Activated CD4-positive, alpha-beta T cell treated with anti-CD3 and anti-CD28 coated beads, Interleukin-2, amount 50 U/mL, for 1 hour (primary cell): ENCODE results near the gene VWA1.
"Not testable (repeated sequence)": the region's sequence is repeated elsewhere in the genome, so short reads cannot be mapped to it uniquely, and the experiment has no call there.

Experiments
- DNase-seq: peaks from one replicate; pipeline ENCODE4 v3.0.0-alpha.2; 2020

Gene VWA1, protein sequence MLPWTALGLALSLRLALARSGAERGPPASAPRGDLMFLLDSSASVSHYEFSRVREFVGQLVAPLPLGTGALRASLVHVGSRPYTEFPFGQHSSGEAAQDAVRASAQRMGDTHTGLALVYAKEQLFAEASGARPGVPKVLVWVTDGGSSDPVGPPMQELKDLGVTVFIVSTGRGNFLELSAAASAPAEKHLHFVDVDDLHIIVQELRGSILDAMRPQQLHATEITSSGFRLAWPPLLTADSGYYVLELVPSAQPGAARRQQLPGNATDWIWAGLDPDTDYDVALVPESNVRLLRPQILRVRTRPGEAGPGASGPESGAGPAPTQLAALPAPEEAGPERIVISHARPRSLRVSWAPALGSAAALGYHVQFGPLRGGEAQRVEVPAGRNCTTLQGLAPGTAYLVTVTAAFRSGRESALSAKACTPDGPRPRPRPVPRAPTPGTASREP

DNA sequence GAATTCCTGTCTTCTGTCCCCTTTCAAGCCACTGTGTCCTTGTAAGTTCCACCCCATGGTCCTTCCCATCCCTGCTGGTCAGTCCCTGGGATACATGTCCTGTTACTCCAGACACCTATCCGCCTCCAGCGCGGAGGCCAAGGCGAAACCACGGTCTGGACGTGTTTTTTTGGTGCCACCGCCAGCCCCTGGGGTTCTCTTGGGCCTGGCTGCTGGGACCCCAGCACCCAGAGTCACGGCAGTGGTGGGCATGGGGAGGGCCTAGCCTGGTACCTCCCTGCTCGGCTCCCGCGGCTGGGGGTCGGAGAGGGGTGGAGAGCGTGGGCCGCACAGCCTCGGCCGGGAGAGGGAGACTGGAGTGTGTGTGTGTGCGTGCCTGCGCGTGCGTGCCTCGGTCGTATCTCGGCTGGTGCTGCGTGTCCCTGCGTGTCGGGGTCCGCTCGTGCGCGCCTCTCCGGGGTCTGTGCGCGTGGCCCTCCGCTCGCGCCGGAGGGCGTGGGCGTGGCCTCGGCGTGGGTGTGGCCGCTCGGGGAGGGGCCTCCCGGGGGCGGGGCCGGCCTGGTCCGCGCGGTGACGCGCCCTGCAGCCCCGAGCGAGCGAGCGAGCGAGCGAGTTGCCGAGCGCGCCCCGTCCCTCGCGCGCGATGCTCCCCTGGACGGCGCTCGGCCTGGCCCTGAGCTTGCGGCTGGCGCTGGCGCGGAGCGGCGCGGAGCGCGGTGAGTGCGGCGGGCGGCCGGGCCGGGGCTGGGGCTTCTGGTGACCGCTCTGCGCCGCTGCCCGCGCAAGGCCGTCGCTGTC, at the start of gene VWA1:
Gene VWA1, plus strand, starts transcription at position 585 of the 798 bp plus-strand sequence. Its CDS starts 59 bp downstream, at position 644.
- peak; percentile 55 for DNase-seq

DNA sequence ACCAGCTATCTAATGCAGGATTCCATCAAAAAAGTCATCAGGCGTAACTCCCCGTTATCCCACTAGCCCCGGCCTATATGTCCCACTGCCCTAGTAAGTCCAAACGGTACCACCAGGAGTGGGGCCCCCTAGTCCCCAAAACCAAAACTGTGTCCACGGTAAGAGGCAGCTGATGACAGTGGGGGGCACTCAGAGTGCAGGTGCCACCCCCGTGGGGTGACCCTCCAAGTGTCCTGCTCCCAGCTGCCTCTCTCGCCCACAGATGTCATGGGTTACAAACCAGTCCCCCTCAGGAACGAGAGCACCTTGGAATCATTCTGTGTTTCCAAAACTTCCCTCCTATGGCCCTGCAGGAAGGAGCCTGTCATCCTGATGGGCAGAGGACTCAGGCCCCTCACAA, 49.6 kb upstream of the VWA1 start:
- DNase-seq = no peak

DNA sequence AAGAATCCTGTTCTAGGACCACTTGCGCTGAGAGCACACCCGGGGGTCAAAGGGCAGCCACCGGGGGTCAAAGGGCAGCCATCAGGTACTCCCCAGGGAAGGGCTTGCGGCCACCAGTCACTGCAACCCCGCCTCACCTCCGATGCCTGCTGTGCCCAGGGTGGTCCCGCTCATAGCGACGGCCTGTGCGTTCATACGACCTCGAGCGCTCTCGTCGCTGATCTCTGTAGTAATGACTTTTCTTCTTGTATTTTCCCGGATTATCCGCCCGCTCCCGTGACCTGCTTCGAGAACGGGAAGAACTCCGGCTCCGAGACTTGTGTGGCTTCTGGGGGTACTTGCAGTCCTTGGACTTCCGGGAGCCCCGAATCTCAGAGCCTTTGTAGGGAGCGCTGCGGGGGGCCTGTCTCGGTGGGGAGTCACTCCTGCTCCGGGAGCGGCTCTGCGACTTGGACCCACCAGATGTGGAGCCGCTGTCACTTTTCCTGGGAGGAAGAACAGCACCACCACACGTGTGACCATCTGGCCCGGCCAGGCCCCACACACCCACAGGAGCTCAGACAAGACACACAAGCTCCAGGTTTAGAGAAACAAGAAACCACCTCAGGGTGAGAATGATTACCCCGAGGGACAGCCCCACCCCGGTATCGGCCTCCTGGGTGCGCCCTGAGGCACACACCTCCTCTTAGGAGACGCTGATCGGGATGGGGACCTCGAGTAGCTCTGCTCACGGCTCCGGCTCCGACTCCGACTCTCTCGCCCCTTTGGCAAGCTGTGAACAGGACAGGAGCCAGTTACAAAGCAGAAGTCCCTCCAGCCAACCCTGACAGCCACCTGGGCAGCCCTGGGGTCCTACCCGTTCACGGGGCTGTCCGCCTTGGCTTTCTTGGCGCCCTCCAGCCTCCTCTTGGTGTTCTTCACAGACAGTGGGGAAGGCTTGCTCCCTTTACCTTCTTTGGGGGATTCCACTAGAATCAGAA, 48.1 kb upstream of the VWA1 start:
- DNase-seq = no peak

DNA sequence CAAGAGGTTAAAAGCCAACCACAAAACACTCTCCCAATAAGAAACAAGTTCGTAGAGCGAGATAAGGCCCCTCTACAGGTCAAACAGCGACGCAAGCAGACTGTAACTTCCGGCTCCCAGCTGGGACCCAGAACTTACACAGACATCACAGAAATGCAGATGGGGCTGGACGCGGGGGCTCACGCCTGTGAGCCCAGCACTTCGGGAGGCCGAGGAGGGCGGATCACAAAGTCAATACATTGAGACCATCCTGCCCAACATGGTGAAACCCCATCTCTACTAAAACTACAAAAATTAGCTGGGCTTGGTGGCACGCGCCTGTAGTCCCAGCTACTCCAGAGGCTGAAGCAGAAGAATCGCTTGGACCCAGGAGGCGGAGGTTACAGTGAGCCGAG, 47.4 kb upstream of the VWA1 start:
- DNase-seq = no peak

DNA sequence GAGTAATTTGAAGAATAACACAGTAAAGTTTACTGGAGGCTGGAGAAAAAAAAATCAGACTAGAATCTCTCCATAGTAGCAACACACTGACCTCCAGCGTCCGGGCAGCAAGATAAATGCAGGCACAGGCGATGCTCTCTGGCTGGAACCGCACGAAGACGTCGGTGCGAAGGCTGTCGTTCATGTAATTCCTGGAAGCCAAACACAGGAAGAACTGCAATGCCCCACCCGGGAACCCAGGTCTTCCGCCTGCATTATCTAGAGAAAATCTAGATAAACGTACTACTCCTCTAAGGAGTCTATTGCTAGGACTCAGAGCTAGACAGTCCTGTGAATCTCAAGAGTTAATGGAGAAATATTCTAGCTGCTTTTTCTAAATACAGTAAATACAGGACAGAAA, 44.8 kb upstream of the VWA1 start:
- DNase-seq = no peak

DNA sequence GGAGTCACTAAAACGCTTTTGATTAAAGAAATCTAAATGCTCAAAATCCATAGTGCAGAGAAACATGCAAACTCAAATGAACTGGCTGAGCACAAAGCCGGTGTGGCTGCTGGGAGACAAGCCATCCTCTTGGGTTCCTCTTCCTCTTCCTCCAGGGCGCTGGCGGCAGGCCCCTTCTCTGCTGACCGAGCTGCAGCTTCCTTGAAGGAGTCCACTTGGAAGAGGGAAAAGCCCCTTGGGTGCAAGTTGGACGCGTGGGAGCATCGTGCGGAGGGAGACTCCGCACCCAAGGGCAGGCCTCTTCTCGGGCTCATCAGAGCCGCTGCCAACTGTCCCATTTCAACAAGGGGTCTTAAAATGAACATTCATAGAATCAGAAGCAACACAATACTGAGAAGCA, 44.3 kb upstream of the VWA1 start:
- DNase-seq = no peak

DNA sequence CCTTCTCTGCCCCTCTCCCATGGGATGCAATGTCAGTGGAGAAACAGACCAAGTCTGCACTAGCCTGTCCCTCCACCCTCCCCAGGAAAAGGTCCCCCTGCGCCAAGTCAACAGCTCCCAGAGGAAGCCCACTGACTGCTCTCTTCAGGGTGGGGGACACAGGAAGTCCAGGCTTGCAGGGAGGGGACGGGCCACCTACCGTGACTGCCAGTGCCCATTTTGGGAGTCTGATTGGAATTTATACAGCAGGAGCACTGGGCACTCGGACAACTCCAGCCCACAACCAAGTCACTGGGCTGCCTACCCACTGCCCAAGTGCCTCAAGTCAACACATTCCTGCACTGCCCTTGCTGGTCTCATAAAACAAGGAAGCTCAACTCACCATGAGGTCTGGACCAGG, 42.5 kb upstream of the VWA1 start:
- DNase-seq = no peak

DNA sequence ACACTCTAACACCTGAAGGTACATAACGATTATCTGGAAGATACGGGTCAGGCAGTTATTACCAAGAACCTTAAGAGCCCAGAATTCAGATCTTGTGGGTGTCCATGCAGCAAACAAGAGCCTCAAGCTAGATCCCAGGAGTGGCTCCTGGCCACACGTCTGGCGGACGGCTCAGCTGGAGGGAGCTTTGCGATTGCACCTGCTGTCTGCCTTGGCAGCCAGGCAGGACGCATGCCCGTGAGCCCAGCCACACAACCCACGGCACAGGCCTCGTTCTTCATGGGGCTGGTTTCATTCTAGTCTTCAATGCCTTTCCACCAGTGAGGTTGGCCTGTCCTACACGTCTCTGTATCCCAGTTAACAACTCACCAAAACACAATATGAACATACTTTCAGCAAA, 42.1 kb upstream of the VWA1 start:
- no peak for DNase-seq

DNA sequence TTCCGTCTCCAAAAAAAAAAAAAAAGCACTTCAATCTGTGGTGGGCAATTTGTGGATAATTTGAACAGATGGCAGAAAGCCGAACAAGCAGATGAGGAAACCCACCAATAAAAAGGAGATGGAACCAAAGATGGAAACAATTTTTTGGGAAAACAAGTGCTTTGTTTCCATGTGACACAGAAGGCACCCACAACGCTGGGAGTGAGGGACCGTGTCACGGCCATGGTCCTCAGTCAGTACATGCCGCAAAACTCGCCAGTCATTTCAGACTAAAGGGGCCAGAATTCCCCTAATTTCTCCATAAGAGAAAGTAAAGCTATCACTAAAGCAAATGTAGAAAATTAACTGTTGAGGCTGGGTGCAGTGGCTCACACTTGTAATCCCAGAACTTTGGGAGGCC, 41.4 kb upstream of the VWA1 start:
- DNase-seq = no peak

DNA sequence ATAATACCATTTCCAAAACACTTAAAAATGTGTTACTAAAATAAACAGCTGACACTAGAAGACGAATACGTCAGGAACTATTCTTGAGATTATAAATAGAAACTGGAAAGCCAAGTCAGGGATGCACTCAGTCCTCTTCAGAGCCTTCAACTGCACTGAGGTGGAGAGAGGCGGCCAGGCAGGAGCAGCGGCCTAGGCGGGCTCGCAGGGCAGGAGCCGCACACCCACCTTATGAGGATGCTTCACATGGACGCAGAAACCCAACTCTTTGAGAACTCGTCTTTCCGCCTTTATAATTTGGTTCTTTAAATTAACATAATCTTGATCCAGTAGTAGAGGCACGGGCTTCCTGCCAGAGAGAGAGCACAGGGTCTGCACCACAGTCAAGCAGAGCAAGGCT, 40.3 kb upstream of the VWA1 start:
- DNase-seq = no peak

DNA sequence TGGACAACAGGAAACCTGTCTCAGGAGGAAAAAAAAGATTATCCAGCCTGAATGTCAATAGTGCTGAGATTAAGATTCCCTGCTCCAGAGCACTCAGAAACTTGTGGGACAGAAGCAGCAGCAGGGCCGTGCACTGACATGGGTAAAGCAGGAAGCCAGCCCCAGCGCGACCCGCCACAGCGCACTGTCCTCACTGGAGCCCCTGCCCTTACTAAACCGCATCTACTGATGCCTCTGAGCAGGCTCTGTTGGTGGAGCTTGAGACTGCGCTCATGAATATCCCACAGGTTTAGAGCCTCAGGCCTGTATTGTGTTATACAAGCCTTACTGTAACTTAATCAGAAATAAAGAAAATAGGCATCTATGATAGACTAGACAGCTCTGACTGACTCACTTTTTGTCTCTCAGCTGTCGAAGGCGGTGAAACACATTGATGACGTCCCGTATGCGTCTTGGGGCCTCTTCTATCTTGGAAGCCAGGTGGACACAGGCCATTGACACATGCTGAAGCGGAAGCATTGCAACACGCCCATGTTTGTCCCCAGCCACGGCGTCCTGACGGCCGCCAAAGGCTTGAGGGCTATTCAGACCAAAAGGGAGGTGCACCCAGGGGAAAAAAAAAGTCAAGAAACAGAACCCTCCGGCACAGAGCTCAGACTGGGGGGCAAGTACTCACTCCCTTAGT, 37.5 kb upstream of the VWA1 start:
- DNase-seq = no peak

DNA sequence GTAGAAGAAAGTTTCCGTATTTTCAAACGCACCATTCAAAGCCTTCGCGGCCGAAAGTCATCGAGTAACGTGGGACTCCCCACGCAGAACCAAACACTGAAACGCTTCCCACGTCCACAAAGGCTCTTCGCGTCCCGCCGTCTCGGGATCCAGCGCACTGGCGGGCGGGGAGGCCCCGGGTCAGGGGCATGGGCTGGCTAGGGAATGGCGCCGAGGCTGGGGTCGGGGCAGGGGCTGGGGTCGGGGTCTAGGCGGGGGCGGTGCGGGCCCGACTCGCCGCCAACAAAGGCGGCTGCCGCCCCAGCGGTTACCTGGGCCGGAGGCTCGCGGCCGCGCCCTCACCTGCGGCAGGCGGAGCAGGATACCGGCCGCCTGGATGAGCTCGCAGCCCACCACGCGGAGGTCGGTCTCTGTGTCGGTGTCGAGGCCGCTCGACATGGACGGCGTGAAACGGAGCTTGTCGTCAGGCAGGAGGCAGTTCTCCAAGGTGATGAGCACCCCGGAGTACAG, 36.8 kb upstream of the VWA1 start:
- no peak for DNase-seq

DNA sequence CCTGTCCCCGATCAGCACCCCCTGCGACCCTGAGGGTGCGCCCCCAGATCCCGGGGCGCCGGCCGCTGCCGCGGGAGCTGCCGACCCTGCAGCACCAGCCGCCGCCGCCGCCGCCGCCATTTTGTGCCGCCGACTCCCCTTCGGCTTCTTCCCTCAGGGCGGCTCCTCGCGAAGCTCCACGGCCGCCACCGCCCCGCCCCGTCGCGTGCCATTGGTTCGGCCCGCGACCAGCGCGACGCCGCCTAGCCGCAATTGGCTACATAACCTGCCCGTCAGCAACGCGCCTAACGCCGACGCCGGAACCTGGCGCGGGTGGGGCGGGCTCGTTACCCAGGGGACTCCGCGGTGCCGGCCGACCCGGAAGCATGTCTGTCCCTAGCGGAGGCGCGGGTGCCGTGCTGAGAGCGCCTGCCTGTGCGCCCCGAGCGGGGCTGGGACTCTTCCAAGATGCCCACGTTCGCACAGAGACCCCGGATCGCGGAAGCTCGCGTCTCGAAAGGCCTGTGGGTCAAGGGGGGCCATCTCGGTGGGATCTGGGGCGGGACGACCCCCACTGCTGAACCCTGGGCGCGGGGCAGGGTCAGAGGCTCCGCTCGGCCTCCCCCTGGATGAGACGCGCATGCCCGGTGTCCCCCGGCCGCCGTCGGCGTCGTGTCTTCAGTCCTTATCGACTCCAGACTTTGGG, 36.2 kb upstream of the VWA1 start, which contains the start of gene CCNL2:
Gene CCNL2, minus strand, starts transcription at position 149 of the 685 bp plus-strand sequence. Its CDS starts 29 bp downstream, at position 120.
- DNase-seq = peak; percentile 99

DNA sequence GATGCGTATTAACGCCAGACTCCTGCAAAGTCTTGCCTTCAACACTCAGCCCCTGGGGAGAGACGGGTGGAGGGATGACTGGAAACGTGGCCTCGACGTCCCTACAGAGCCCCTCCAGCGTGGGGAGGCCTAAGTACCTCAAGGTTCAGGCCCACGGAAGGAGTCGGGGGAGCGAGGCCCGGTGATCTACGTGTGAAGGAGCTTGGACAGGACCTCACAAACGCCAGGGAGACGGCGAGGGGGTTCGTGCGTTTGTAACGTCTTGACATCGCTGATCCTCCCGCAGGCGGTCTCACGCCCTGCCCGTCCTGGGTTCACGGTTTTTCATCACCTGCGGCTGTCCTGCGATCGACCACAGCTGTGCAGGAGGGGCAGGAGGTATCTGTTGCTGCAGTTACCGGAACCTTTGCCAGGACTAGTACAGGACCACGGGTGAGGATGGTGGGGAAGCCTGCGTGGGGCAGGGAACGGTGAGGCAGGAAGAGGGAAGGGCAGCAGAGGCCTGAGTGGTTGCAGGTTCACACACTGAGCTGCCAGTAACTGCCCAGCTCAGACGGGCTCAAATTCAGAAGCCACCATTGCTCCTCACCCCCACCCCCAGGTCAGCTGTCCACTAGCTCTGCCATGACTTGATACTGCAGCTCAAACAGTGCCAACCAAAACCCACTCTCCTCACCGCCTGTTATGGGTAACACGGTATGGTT, 35.5 kb upstream of the VWA1 start:
- DNase-seq = no peak

DNA sequence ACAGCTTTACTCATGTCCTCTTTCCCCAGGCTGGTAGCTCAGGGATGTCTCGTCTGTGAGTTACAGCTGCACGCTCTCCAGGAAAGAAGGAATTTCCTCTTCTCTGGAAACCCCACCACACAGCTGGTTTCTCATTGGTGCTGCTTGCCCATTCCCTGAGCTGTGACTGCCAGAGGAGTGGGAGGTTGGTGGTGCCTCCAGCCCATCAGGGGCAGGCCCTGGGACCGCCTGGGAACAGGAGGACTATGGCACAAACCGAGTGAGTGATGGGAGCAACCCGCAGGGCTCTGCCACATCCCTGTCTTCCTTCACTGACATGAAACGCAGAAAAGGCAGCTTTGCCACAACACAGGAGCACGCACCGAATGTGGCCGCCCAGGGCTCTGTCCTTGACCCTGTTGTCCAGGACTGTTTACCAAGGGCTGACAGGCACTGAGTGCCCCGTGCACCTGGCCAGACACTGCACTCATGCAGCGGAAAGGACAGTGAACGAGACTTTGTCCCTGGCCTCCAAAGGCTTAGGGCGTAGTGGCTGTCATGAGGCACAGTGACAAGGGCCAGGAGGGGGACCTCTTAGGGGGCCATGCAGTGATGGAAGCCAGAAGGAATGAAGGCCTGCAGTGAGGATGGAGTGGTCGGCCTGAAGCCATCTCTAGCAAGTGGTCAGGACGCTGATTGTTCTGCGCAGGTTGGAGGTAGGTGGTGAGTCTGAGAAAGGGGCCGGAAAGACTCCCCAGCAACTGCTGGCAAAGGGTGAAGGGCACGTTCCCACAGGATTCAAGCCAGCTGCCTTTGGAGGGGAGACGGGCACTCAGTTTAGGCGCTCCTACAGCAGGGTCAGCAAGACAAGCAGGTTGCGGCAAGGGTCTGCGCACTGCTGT, 34.7 kb upstream of the VWA1 start:
- no peak for DNase-seq

DNA sequence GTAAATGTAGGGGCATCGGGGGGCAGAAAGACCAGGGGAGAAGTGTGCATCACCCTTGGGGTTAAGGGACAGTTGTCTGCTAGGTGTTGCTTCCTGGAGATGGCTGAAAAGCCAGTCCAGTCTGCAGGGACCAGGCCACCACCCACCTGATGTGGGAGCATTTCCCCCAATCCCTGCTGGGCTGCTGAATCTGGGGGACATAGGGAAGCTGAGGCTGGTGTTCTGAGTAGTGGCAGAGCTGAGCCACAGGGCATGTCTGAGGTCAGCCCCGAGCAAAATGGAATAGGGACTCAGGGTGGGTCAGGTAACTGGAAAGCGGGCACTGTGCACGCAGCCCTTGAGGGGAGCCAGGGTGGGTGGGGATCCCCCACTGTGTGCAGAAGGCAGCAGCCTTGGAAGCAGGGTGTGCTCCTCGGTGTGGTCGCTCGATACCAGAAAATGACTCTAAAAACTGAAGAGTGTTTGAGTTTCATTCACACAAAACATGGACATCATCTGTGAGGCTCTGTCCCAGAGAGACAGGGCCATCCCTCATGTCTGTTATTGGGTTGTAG, 34.0 kb upstream of the VWA1 start:
- DNase-seq = no peak

DNA sequence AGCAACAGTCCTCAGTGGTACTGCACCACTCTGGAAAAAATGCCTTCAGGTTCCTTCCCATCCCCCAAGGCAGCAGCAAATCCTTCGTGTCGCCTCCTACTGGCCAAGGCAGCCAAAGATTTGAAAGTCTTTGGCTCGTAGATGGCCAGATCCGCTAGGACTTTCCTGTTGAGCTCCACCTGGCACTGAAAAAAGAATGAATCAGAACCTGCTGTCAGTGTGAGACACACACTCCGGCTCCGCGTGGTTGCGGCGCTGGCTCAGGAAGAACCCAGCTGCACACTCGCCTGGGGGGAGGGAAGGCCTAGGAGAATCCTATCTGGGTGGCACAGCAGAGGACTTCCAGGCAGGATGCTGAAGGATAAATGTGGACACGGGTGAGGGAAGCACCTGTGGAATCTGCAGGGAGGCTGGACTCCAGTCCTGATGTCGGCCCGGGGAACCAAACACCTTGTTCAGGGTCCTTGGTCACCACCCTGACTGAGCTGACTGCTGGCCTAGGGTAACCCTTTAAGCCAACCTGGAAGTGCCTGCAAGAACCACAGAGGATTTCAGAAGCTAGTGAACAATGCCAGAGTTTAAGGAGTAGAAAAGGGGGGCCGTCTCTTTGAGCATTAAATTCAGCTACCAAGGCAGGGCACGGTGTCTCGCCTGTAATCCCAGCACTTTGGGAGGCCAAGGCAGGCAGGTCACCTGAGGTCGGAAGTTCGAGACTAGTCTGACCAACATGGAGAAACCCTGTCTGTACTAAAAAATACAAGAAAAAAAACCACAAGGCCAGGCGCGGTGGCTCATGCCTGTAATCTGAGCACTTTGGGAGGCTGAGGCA, 33.2 kb upstream of the VWA1 start:
- DNase-seq = peak; percentile 29

DNA sequence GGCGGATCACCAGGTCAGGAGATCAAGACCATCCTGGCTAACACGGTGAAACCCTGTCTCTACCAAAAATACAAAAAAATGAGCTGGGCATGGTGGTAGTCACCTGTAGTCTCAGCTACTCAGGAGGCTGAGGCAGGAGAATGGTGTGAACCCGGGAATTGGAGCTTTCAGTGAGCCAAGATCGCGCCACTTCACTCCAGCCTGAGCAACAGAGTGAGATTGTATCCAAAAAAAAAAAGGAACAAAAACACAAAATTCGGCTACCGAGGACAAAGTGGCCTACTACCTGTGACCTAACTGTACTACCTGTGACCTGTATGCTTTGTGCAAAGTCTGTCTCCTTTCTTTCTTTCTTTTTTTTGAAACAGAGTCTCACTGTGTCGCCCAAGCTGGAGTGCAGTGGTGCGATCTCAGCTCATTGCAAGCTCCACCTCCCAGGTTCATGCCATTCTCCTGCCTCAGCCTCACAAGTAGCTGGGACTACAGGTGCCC, 32.5 kb upstream of the VWA1 start:
- not testable (repeated sequence) for DNase-seq
